SK-N-SH (cell line): Measurements from ENCODE around the gene MYO16.

Source experiments
- RCOR1 ChIP-seq: fragments of 150-350 bp; IDR thresholded peaks from 2 replicates; pipeline ENCODE4 v1.6.1; 2017; ENCODE audit warnings: antibody characterized with exemption, low read length
- RFX5 ChIP-seq: IDR thresholded peaks from 2 replicates; pipeline ENCODE4 v1.6.1; 2012; ENCODE audit warnings: mild to moderate bottlenecking, improper control_type of control experiment, low read length
- TAF1 ChIP-seq: IDR thresholded peaks from 2 replicates; pipeline ENCODE4 v1.6.1; 2012; ENCODE audit warnings: low read depth, mild to moderate bottlenecking, low read length, moderate library complexity, borderline replicate concordance
- TF ChIP-seq, protein P1 (sequence below): fragments of 200-600 bp; sonication (generic); IDR thresholded peaks from 2 replicates; pipeline ENCODE4 v1.6.1; 2017; ENCODE audit warnings: antibody characterized with exemption, mild to moderate bottlenecking, moderate library complexity
- TF ChIP-seq, protein P2 (sequence below): IDR thresholded peaks from 2 replicates; pipeline ENCODE4 v1.4.0; 2012; ENCODE audit warnings: low read depth, borderline replicate concordance
- TF ChIP-seq, protein P3 (sequence below): IDR thresholded peaks from 2 replicates; pipeline ENCODE4 v1.4.0; 2012; ENCODE audit warnings: low read depth, borderline replicate concordance

DNA sequence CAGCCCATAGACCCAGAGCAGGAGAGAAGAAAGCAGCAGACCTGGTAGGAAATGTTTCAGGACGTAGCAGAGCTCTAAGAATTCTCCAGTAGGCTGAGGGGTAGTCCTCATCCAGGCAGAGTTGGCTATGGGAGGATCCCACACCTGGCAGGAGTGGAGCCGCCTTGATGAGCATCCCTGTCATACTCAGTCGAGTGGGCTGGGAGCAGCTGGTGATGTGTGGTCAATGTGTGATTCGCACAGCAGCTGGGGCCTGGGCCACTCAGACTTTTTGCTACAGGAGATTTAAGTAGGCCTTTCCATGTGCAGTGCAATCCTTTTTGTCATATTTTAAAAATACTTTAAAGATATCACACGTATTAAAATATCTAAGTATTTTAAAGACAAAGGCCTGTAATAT, 56.6 kb downstream of the MYO16 start:
- TF ChIP-seq, protein P1, sequence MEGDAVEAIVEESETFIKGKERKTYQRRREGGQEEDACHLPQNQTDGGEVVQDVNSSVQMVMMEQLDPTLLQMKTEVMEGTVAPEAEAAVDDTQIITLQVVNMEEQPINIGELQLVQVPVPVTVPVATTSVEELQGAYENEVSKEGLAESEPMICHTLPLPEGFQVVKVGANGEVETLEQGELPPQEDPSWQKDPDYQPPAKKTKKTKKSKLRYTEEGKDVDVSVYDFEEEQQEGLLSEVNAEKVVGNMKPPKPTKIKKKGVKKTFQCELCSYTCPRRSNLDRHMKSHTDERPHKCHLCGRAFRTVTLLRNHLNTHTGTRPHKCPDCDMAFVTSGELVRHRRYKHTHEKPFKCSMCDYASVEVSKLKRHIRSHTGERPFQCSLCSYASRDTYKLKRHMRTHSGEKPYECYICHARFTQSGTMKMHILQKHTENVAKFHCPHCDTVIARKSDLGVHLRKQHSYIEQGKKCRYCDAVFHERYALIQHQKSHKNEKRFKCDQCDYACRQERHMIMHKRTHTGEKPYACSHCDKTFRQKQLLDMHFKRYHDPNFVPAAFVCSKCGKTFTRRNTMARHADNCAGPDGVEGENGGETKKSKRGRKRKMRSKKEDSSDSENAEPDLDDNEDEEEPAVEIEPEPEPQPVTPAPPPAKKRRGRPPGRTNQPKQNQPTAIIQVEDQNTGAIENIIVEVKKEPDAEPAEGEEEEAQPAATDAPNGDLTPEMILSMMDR = no peak
- TF ChIP-seq, protein P2, sequence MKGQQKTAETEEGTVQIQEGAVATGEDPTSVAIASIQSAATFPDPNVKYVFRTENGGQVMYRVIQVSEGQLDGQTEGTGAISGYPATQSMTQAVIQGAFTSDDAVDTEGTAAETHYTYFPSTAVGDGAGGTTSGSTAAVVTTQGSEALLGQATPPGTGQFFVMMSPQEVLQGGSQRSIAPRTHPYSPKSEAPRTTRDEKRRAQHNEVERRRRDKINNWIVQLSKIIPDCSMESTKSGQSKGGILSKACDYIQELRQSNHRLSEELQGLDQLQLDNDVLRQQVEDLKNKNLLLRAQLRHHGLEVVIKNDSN = no peak
- no peak for TF ChIP-seq TAF1
- TF ChIP-seq RFX5 = no peak
- no peak for TF ChIP-seq RCOR1
- TF ChIP-seq, protein P3, sequence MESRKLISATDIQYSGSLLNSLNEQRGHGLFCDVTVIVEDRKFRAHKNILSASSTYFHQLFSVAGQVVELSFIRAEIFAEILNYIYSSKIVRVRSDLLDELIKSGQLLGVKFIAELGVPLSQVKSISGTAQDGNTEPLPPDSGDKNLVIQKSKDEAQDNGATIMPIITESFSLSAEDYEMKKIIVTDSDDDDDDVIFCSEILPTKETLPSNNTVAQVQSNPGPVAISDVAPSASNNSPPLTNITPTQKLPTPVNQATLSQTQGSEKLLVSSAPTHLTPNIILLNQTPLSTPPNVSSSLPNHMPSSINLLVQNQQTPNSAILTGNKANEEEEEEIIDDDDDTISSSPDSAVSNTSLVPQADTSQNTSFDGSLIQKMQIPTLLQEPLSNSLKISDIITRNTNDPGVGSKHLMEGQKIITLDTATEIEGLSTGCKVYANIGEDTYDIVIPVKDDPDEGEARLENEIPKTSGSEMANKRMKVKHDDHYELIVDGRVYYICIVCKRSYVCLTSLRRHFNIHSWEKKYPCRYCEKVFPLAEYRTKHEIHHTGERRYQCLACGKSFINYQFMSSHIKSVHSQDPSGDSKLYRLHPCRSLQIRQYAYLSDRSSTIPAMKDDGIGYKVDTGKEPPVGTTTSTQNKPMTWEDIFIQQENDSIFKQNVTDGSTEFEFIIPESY = no peak
